A549 (cell line): ENCODE measurements around the gene MYO15A. TPM values are rescaled to one million over a fixed set of nuclear protein-coding genes. Genes with fewer than 3 reads are reported as not detected.

Source experiments
- ATAC-seq, 2 experiments: fragments of 200-7000 bp in 1 of 2; fragments of >200 bp in 1 of 2; cut with Nextera tagmentation in 1 of 2; cut with Tn5 transposase in 1 of 2; 3 replicates each; pipeline versions ENCODE4 v1.8.0 to v1.9.1; 2018 to 2020; ENCODE audit warnings: mild to moderate bottlenecking in 1 of 2, moderate library complexity in 1 of 2
- CTCF ChIA-PET: fragments of 300-600 bp; sonication (Branson Sonifier 250); formaldehyde crosslinking; extraction: SDS; loops from one replicate; lab custom pipeline; 2021; ENCODE audit warnings: antibody characterized with exemption, inconsistent platforms; lab: Yijun Ruan, JAX
- POLR2A ChIA-PET: fragments of 350-600 bp; formaldehyde crosslinking; extraction: SDS; loops from one replicate; lab custom pipeline; 2021; ENCODE audit warnings: antibody characterized with exemption, inconsistent platforms; lab: Yijun Ruan, JAX
- DNase-seq, 2 experiments: peaks; one replicate each; pipeline versions ENCODE4 v3.0.0 to v3.0.0-alpha.2; 2011 to 2016; ENCODE audit warnings: low read depth in 1 of 2, low spot score in 1 of 2
- FAIRE-seq: peaks from 2 replicates; lab custom pipeline; 2011; peaks lifted over from hg19 to GRCh38; lab: Jason Lieb, UNC
- H3K27ac ChIP-seq, 2 experiments: fragments of >200 bp; sonication (Bioruptor Twin); formaldehyde crosslinking; 3 replicates each; pipeline ENCODE4 v1.5.1; 2016 to 2017
- H3K4me1 ChIP-seq: fragments of >200 bp; sonication (Bioruptor Twin); formaldehyde crosslinking; 3 replicates; pipeline ENCODE4 v1.6.1; 2016
- H3K4me2 ChIP-seq: fragments of >200 bp; sonication (Bioruptor Twin); formaldehyde crosslinking; 3 replicates; pipeline ENCODE4 v1.6.1; 2016
- H3K4me3 ChIP-seq: fragments of >200 bp; sonication (Bioruptor Twin); formaldehyde crosslinking; 3 replicates; pipeline ENCODE4 v1.5.1; 2016
- H3K9me3 ChIP-seq: fragments of >200 bp; sonication (Bioruptor Twin); formaldehyde crosslinking; 3 replicates; pipeline ENCODE4 v1.6.1; 2016
- BHLHE40 ChIP-seq: IDR thresholded peaks from 2 replicates; pipeline ENCODE4 v1.6.1; 2012; ENCODE audit warnings: low read depth, low read length, inconsistent platforms
- CHD4 ChIP-seq: fragments of 200-600 bp; sonication (generic); IDR thresholded peaks from 2 replicates; pipeline ENCODE4 v1.6.1; 2016; ENCODE audit warnings: antibody characterized with exemption, mild to moderate bottlenecking, borderline replicate concordance
- EHMT2 ChIP-seq: fragments of 200-600 bp; sonication (generic); IDR thresholded peaks from 2 replicates; pipeline ENCODE4 v1.6.1; 2016; ENCODE audit warnings: antibody characterized with exemption, low read depth, mild to moderate bottlenecking, moderate library complexity
- FOSL2 ChIP-seq, 2 experiments: fragments of 450-650 bp in 1 of 2; fragments of >200 bp in 1 of 2; sonication (Bioruptor Twin) in 1 of 2; formaldehyde crosslinking; IDR thresholded peaks; 2 replicates each; pipeline versions ENCODE4 v1.5.0 to v1.6.1; 2016 to 2020; ENCODE audit warnings: mild to moderate bottlenecking in 1 of 2, moderate library complexity in 1 of 2
- FOXS1 ChIP-seq: fragments of 250-450 bp; sonication (Bioruptor Pico); IDR thresholded peaks from 2 replicates; pipeline ENCODE4 v1.5.0; 2020; ENCODE audit warnings: mild to moderate bottlenecking, moderate library complexity
- GATA3 ChIP-seq: IDR thresholded peaks from 2 replicates; pipeline ENCODE4 v1.6.1; 2012; ENCODE audit warnings: borderline replicate concordance
- HOXB13 ChIP-seq: fragments of 250-450 bp; sonication (Bioruptor Pico); IDR thresholded peaks from 2 replicates; pipeline ENCODE4 v1.5.0; 2020; ENCODE audit warnings: low read depth, mild to moderate bottlenecking, moderate library complexity
- HOXB5 ChIP-seq: fragments of 250-450 bp; sonication (Bioruptor Pico); IDR thresholded peaks from 2 replicates; pipeline ENCODE4 v1.5.0; 2020; ENCODE audit warnings: mild to moderate bottlenecking, moderate library complexity
- JUNB ChIP-seq: fragments of >200 bp; sonication (Bioruptor Twin); formaldehyde crosslinking; IDR thresholded peaks from 2 replicates; pipeline ENCODE4 v1.6.1; 2016
- KDM1A ChIP-seq: fragments of 200-600 bp; sonication (generic); IDR thresholded peaks from 2 replicates; pipeline ENCODE4 v1.6.1; 2016; ENCODE audit warnings: low read depth, mild to moderate bottlenecking
- KDM5A ChIP-seq: fragments of 200-600 bp; sonication (generic); IDR thresholded peaks from 2 replicates; pipeline ENCODE4 v1.6.1; 2016; ENCODE audit warnings: antibody characterized with exemption, mild to moderate bottlenecking
- NFE2L2 ChIP-seq: fragments of 150-350 bp; conservative IDR thresholded peaks from 2 replicates; pipeline ENCODE4 v1.6.1; 2014; ENCODE audit warnings: low read length
- RFX5 ChIP-seq: fragments of 450-650 bp; IDR thresholded peaks from 2 replicates; pipeline ENCODE4 v1.7.1; 2014; ENCODE audit warnings: antibody characterized with exemption, mild to moderate bottlenecking, moderate library complexity
- SMC3 ChIP-seq: fragments of >200 bp; sonication (Bioruptor Twin); formaldehyde crosslinking; IDR thresholded peaks from 3 replicates; pipeline ENCODE4 v1.6.1; 2018; ENCODE audit warnings: inconsistent platforms
- SREBF2 ChIP-seq: fragments of 450-650 bp; IDR thresholded peaks from 2 replicates; pipeline ENCODE4 v1.6.1; 2014; ENCODE audit warnings: mild to moderate bottlenecking, moderate library complexity
- TP53 ChIP-seq: fragments of 250-450 bp; sonication (Bioruptor Pico); IDR thresholded peaks from 2 replicates; pipeline ENCODE4 v1.5.0; 2021; ENCODE audit warnings: mild to moderate bottlenecking, moderate library complexity
- ZSCAN20 ChIP-seq: fragments of 250-450 bp; sonication (Bioruptor Pico); IDR thresholded peaks from 2 replicates; pipeline ENCODE4 v1.8.0; 2022; ENCODE audit warnings: mild to moderate bottlenecking, moderate library complexity
- WGBS: methylation state at CpG from one replicate; pipeline ENCODE4 v1.1.6; 2017; ENCODE audit errors: missing lambda C conversion rate; 5-methylcytosine and 5-hydroxymethylcytosine counted together
- polyA plus RNA-seq, 4 experiments: library from polyadenylated mRNA; depleted of rRNA in 3 of 4; stranded (reverse); fragments of >200 nt; fragmentation: RNase III in 1 of 4; extraction: RNeasy Plus Mini Kit Qiagen cat#74134 plus additional on column Dnase treatment in 1 of 4; gene quantifications; 2 replicates in 3 of 4; 3 replicates in 1 of 4; pipeline ENCODE4 v1.2.3, GENCODE V29; 2011 to 2017
- TF ChIP-seq, protein P1 (sequence below): fragments of >200 bp; sonication (Bioruptor Twin); formaldehyde crosslinking; IDR thresholded peaks from 3 replicates; pipeline ENCODE4 v1.6.1; 2016

MYO15A gene
- polyA plus RNA-seq, 2 of the 4 experiments (the other 2 are of a cell fraction) = 0.22 to 0.26 TPM

DNA sequence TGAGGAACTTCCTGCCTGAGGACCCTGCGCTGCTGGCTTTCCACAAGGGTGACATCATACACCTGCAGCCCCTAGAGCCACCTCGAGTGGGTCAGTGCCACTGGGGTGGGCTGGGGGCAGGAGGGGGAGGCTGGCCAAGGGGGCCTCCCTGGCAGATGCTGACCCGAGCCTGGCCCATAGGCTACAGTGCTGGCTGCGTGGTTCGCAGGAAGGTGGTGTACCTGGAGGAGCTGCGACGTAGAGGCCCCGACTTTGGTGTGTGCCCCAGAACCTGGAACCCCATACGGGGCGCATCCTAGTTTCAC is 48.4 kb downstream of the MYO15A start (continued):
- TF ChIP-seq NFE2L2 (no peak), KDM1A (no peak), HOXB13 (CRISPR knock-in tag) (no peak), FOXS1 (no peak), EHMT2 (no peak), SREBF2 (no peak), TP53 (no peak), JUNB (no peak)
- TF ChIP-seq, all 56 proteins: peak for 0

DNA sequence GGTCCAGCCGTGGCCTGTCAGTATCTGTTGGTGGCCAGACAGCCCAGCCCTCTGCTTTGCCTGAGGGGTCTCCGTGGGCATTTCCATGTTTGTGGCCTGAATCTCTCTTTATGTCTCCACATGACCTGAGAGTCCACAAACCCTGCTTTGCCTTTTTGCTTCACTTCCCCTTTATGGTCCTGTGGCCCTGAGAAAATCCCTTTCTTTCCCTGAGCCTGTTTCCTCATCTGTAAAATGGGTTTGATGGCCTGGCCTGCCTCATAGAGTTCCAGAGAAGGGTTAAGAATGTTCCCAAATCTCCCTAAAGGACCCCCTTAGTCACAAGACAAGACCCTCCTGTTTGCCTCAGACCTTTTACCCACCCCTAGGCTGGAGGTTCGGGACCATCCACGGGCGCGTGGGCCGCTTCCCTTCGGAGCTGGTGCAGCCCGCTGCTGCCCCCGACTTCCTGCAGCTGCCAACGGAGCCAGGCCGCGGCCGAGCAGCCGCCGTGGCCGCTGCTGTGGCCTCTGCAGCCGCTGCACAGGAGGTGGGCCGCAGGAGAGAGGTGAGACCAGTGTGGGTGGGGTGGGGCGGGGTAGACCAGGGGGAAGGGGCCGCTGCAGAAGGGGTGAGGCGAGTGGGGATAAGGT is 48.9 kb downstream of the MYO15A start:
- no peak for FAIRE-seq
- Histone ChIP-seq H3K9me3 (no peaks in the 10 kb centered on the region), H3K4me3 (no peak overlapping the region), H3K4me1 (peaks cover 13% of the 10 kb centered on the region; the same call in 2 of the 3 replicates), H3K27ac (peak overlapping the region in 1 of 2 experiments; percentile 77; a peak in 1 of 6 replicates), H3K4me2 (no peak overlapping the region; the same call in 2 of the 3 replicates)
- 94% methylated on average over 15 of the region's 22 CpGs for whole genome bisulfite sequencing
- CTCF ChIA-PET = interaction anchor here (1.0 kb wide), 1 partner anchor 16 kb away, joined by 3 read pairs; no protein-coding TSS in a partner anchor
- DNase-seq = no peak
- ATAC-seq = no peak
- TF ChIP-seq, protein P1, sequence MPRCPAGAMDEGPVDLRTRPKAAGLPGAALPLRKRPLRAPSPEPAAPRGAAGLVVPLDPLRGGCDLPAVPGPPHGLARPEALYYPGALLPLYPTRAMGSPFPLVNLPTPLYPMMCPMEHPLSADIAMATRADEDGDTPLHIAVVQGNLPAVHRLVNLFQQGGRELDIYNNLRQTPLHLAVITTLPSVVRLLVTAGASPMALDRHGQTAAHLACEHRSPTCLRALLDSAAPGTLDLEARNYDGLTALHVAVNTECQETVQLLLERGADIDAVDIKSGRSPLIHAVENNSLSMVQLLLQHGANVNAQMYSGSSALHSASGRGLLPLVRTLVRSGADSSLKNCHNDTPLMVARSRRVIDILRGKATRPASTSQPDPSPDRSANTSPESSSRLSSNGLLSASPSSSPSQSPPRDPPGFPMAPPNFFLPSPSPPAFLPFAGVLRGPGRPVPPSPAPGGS = no peak
- 0 out of 2 replicates have a peak, but pooled peaks have one; percentile 38 for TF ChIP-seq KDM1A
- POLR2A ChIA-PET = interaction anchor here (1.3 kb wide), 1 partner anchor 26 kb away, joined by 6 read pairs; the partner anchor contains the start of gene ALKBH5

DNA sequence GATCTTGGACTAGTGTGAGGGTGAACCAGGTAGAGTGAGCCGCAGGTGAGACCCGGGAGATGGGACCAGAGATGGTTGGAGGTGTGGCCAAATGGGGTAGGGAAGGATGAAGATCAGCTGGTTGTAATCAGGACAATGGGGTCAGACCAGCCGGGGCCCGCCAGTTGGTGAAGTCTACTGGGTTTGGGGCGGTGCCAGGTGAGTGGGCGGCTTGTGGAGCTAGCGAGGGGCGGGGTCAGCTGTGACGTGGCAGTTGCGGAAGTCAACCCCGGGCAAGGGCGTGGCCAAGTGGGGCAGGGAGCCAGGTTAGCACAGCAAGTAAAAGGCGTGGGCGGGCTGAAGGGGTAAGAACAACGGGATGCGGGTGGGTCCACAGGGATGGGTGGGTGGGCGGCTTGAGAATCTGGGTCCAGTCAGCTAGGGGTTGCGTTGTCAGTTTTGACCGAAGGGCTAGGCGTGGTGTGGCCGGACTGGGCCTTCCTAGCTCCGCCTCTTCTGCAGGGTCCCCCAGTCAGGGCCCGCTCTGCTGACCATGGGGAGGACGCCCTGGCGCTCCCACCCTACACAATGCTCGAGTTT is 49.6 kb downstream of the MYO15A start:
- FAIRE-seq (no peak), DNase-seq (peak; percentile 74 to 84), ATAC-seq (peak; percentile 31 to 66; a peak in 5 of 6 replicates)
- H3K4me2 ChIP-seq = peak overlapping the region; percentile 36
- no peaks in the 10 kb centered on the region for H3K9me3 ChIP-seq
- H3K4me1 ChIP-seq = peaks cover 13% of the 10 kb centered on the region; the same call in 2 of the 3 replicates
- POLR2A ChIA-PET = interaction anchor here (0.6 to 1.3 kb wide), 2 partner anchors 24 to 26 kb away, joined by 3 to 6 read pairs; partner anchors contain the start of gene ALKBH5
- peak overlapping the region; percentile 49 to 77; a peak in 4 of 6 replicates for H3K27ac ChIP-seq
- 54% methylated on average over 24 of the region's 26 CpGs for WGBS
- CTCF ChIA-PET = interaction anchor here (1.0 kb wide), 1 partner anchor 17 kb away, joined by 3 read pairs; no protein-coding TSS in a partner anchor
- H3K4me3 ChIP-seq = peak overlapping the region; percentile 39
- TF ChIP-seq RFX5 (no peak), HOXB5 (CRISPR knock-in tag) (no peak), CHD4 (no peak), TP53 (no peak), BHLHE40 (no peak), NFE2L2 (no peak), GATA3 (no peak), ZSCAN20 (CRISPR knock-in tag) (no peak), FOSL2 (IDR thresholded peaks at IDR 0.05) (no peak), FOSL2 (CRISPR knock-in tag; IDR thresholded peaks at IDR 0.05) (no peak), SMC3 (no peak), KDM5A (no peak)
- TF ChIP-seq, protein P1 = no peak
- TF ChIP-seq, all 56 proteins: peak for 0
